Stimulated activated CD8-positive, alpha-beta memory T cell treated with anti-CD3 and anti-CD28 coated beads, Interleukin-12 subunit alpha, Interleukin-12 subunit beta, amount 100 ng/mL, for 24 hours (primary cell): ENCODE measurements around the gene LAPTM5.
"Not testable (repeated sequence)": the region's sequence is repeated elsewhere in the genome, so short reads cannot be mapped to it uniquely, and the experiment has no call there.

Experiments
- DNase-seq: peaks from one replicate; pipeline ENCODE4 v3.0.0-alpha.2; 2020; ENCODE audit errors: extremely low read depth

Gene LAPTM5

GRCh38 chr1:30693822-30694221 is 63.8 kb downstream of the LAPTM5 start:
- DNase-seq, result no peak

GRCh38 chr1:30693366-30693765 is 64.2 kb downstream of the LAPTM5 start:
- no peak for DNase-seq

GRCh38 chr1:30692948-30693301 is 64.6 kb downstream of the LAPTM5 start:
- DNase-seq, result no peak

- DNase-seq, result no peak
These were observed 65.2 kb downstream of the LAPTM5 start for GRCh38 chr1:30692201-30692947.

GRCh38 chr1:30691480-30691879 is 66.1 kb downstream of the LAPTM5 start:
- DNase-seq, result no peak

GRCh38 chr1:30689901-30690645 is 67.5 kb downstream of the LAPTM5 start:
- DNase-seq, result no peak

- no peak for DNase-seq
These were observed 68.4 kb downstream of the LAPTM5 start for GRCh38 chr1:30688920-30689794.

GRCh38 chr1:30688516-30688915 is 69.1 kb downstream of the LAPTM5 start:
- not testable (repeated sequence) for DNase-seq

GRCh38 chr1:30687886-30688285 is 69.7 kb downstream of the LAPTM5 start:
- DNase-seq, result no peak

GRCh38 chr1:30686236-30686935 is 71.2 kb downstream of the LAPTM5 start:
- DNase-seq, result no peak

- DNase-seq, result no peak
These were observed 71.8 kb downstream of the LAPTM5 start for GRCh38 chr1:30685796-30686165.

- DNase-seq, result no peak
These were observed 72.4 kb downstream of the LAPTM5 start for GRCh38 chr1:30684881-30685795.

GRCh38 chr1:30684259-30684658 is 73.3 kb downstream of the LAPTM5 start:
- DNase-seq, result no peak

GRCh38 chr1:30683699-30684098 is 73.9 kb downstream of the LAPTM5 start:
- DNase-seq, result no peak
